Lung (tissue), 12 donors: Measurements from ENCODE around the gene CTRB2. TPM values are rescaled to one million over a fixed set of nuclear protein-coding genes. Genes with fewer than 3 reads are reported as not detected.

Experiments
- ATAC-seq: fragments of 200-7000 bp; cut with Tn5 transposase; one replicate; pipeline ENCODE4 v1.9.1; 2020; ENCODE audit warnings: moderate number of reproducible peaks; ENCODE audit not compliant: insufficient read depth, low FRiP score
- DNase-seq, 3 donors: peaks; one replicate each; pipeline ENCODE4 v3.0.0-alpha.2; 2013 to 2017
- H3K27ac ChIP-seq, 2 donors: one replicate each; pipeline ENCODE4 v1.5.1; 2013; ENCODE audit warnings: mild to moderate bottlenecking in 2 of 2, moderate library complexity in 2 of 2, control low read depth in 1 of 2, inconsistent platforms in 1 of 2, low read depth in 1 of 2, low read length in 1 of 2
- H3K27me3 ChIP-seq, 3 donors: one replicate each; pipeline ENCODE4 v1.5.1; 2013; ENCODE audit warnings: low read length in 2 of 3; ENCODE audit not compliant: control insufficient read depth in 3 of 3, insufficient read depth in 3 of 3
- H3K36me3 ChIP-seq, 4 donors: one replicate each; pipeline ENCODE4 v1.5.1; 2013; ENCODE audit warnings: low read length in 4 of 4, mild to moderate bottlenecking in 1 of 4, moderate library complexity in 1 of 4; ENCODE audit not compliant: control insufficient read depth in 4 of 4, insufficient read depth in 4 of 4
- H3K4me1 ChIP-seq, 5 donors: one replicate each; pipeline ENCODE4 v1.5.1; 2013; ENCODE audit warnings: low read length in 5 of 5, mild to moderate bottlenecking in 2 of 5, moderate library complexity in 1 of 5; ENCODE audit not compliant: control insufficient read depth in 5 of 5, insufficient read depth in 5 of 5
- H3K4me3 ChIP-seq: one replicate; pipeline ENCODE4 v1.5.1; 2013; ENCODE audit warnings: mild to moderate bottlenecking, control low read depth, moderate library complexity
- H3K9ac ChIP-seq, 2 donors: one replicate each; pipeline ENCODE4 v1.5.1; 2013; ENCODE audit warnings: low read length in 2 of 2, control low read depth in 1 of 2; ENCODE audit not compliant: insufficient read depth in 1 of 2
- H3K9me3 ChIP-seq, 4 donors: one replicate each; pipeline ENCODE4 v1.5.1; 2013; ENCODE audit warnings: low read length in 3 of 4, mild to moderate bottlenecking in 1 of 4, moderate library complexity in 1 of 4; ENCODE audit not compliant: control insufficient read depth in 4 of 4, insufficient read depth in 3 of 4
- WGBS, 2 donors: extraction: QIAGEN DNeasy Blood & Tissue Kit; methylation state at CpG; one replicate each; pipeline ENCODE4 v1.1.7; 2013; 5-methylcytosine and 5-hydroxymethylcytosine counted together
- polyA plus RNA-seq, 2 donors: library from polyadenylated mRNA; stranded (reverse); fragments of 200-250 nt; gene quantifications; one replicate each; pipeline ENCODE4 v1.2.1, GENCODE V29; 2013
- total RNA-seq, 2 donors: library from RNA; depleted of rRNA in 1 of 2; stranded (reverse); fragments of >200 nt in 1 of 2; gene quantifications; one replicate each; pipeline ENCODE4 v1.2.1, GENCODE V29; 2014 to 2021
- TF ChIP-seq, protein P1 (sequence below): IDR thresholded peaks from 2 replicates; pipeline ENCODE4 v1.5.1; 2012; ENCODE audit warnings: mild to moderate bottlenecking; ENCODE audit errors: control extremely low read depth, extremely low read depth
- donor health status: control.
- donor health status: control.
- donor health status: Bipolar disorder and iron deficiency.
- donor health status: healthy.
- donor health status: DM: yes; HTN: yes; CAD: no.

The CTRB2 gene
- total and polyA plus RNA-seq, 4 donors, result 0.65 to 14.6 (median 1.3) TPM; not detected in 1

DNA sequence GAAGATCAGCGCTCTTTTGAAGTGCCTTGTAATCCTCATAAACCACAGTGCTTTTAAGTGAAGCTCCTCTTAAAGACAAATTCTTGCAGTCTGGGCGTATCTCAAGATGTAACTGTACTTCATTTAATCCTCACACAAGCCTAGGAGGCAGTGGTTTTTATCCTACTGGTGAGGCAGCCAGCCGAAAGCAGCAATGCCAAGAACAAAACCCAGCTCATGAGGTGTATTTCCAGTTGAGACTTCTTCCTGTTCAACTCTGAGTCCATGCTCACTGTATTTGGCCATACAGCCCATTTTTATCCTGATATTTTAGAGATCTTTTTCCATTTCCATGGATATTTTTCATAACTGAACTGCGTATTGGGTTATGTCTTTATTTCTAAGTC lies 13.7 kb downstream of the CTRB2 start:
- no peak for ATAC-seq
- no peak overlapping the region for H3K27ac ChIP-seq
- H3K27me3 ChIP-seq, result peaks cover 0 to 4% (median 0%) of the 10 kb centered on the region in 3 donors
- H3K4me3 ChIP-seq, result no peak overlapping the region
- WGBS, 2 donors, result 89 to 97% methylated on average over 4 of the region's 4 CpGs
- H3K9ac ChIP-seq, result no peak overlapping the region
- H3K9me3 ChIP-seq, result no peaks in the 10 kb centered on the region
- H3K4me1 ChIP-seq, result peaks cover 0 to 4% (median 0%) of the 10 kb centered on the region in 5 donors
- DNase-seq, result no peak
- TF ChIP-seq, protein P1, sequence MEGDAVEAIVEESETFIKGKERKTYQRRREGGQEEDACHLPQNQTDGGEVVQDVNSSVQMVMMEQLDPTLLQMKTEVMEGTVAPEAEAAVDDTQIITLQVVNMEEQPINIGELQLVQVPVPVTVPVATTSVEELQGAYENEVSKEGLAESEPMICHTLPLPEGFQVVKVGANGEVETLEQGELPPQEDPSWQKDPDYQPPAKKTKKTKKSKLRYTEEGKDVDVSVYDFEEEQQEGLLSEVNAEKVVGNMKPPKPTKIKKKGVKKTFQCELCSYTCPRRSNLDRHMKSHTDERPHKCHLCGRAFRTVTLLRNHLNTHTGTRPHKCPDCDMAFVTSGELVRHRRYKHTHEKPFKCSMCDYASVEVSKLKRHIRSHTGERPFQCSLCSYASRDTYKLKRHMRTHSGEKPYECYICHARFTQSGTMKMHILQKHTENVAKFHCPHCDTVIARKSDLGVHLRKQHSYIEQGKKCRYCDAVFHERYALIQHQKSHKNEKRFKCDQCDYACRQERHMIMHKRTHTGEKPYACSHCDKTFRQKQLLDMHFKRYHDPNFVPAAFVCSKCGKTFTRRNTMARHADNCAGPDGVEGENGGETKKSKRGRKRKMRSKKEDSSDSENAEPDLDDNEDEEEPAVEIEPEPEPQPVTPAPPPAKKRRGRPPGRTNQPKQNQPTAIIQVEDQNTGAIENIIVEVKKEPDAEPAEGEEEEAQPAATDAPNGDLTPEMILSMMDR, result no peak
- no peaks in the 10 kb centered on the region for H3K36me3 ChIP-seq

DNA sequence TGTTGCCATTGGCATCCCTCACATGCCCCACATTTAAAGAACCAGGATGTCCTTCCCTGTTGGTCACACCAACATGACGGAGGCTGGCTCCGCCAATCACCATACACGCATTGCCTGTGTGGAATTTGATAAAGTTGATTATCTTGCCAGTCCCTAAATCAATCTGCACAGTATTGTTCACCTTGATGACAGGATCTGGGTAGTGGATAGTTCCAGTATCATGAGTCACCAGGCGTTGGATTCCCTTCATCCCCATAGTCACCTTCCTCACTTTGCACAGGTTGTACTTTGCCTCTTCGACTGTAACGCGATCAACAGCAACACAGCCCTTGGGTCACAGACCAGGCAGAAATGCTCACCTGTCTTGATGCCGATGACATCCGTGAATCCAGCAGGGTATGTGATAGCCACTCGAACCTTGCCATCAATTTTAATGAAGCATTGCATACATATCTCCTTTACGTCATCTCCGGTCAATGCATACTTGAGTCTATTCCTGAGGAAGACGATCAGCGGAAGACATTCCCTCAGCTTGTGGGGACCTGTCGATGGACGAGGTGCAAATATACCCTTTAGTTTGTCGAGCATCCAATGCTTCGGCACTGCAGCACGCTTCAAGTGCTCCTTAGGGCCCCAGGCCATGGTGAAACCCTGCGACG lies 14.2 kb downstream of the CTRB2 start:
- ATAC-seq, result no peak
- Histone ChIP-seq H3K36me3 (no peaks in the 10 kb centered on the region), H3K4me3 (no peak overlapping the region), H3K9ac (no peak overlapping the region), H3K9me3 (no peaks in the 10 kb centered on the region), H3K4me1 (no peaks in the 10 kb centered on the region), H3K27ac (no peak overlapping the region), H3K27me3 (peaks cover 0 to 1% (median 0%) of the 10 kb centered on the region in 3 donors)
- TF ChIP-seq, protein P1, result no peak
- WGBS, 2 donors, result 90 to 92% methylated on average over 21 of the region's 21 CpGs
- no peak for DNase-seq

DNA sequence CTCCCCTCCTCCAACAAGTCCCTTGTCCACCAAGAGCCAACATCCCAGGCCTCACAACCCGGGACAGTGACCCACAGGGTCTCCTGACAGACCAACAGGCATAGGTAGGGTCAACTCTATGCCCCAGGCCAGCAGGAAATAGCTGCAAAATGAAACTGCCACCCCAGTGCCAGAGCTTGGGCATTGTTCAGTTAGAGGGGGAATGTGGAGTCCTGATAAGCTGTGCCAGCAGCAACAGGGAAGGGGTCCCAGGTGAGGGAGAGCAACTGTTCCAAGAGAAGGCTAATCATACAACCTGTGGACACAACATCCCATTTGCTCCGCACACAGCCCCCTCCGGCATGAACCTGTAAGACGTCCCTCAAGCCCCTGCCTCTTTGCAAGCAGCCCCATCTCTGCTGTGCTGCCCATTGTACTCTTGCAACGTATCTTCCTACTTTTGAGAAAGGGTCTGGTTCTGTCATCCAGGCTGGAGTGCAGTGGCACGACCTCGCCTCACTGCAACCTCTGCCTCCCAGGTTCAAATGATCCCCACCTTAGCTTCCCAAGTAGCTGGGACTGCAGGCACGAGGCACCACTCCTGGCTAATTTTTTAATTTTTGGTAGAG lies 17.2 kb downstream of the CTRB2 start:
- DNase-seq (no peak), ATAC-seq (no peak)
- Histone ChIP-seq H3K4me1 (no peaks in the 10 kb centered on the region), H3K4me3 (no peak overlapping the region), H3K27me3 (no peaks in the 10 kb centered on the region), H3K9me3 (no peaks in the 10 kb centered on the region), H3K27ac (no peak overlapping the region), H3K9ac (no peak overlapping the region), H3K36me3 (no peaks in the 10 kb centered on the region)
- WGBS, 2 donors, result 83 to 86% methylated on average over 8 of the region's 8 CpGs
- TF ChIP-seq, protein P1, result no peak
